GM12874 (cell line): ENCODE data around the gene CDK12.

Experiments
- CTCF ChIP-seq: IDR thresholded peaks from 2 replicates; pipeline ENCODE4 v1.5.1; 2011; ENCODE audit warnings: low read depth, mild to moderate bottlenecking, control low read depth, low read length, moderate library complexity; ENCODE audit not compliant: insufficient read depth

CDK12 gene

GRCh38 chr17:39461113-39461925 lies at the start of gene CDK12:
Gene CDK12, plus strand, starts transcription at chr17:39461486. Its CDS starts 586 bp downstream, at chr17:39462072.
- no peak for TF ChIP-seq CTCF

- TF ChIP-seq CTCF, result no peak
These were observed 45.1 kb upstream of the CDK12 start for GRCh38 chr17:39416141-39416540.

- no peak for TF ChIP-seq CTCF
These were observed 31.7 kb upstream of the CDK12 start for GRCh38 chr17:39429600-39429999.

GRCh38 chr17:39443326-39443725 lies 18.0 kb upstream of the CDK12 start:
- TF ChIP-seq CTCF, result no peak

- TF ChIP-seq CTCF, result no peak
These were observed 13.7 kb upstream of the CDK12 start for GRCh38 chr17:39447561-39447960.

- TF ChIP-seq CTCF, result no peak
These were observed 11.2 kb upstream of the CDK12 start for GRCh38 chr17:39450051-39450450.

- no peak for TF ChIP-seq CTCF
These were observed 10.3 kb upstream of the CDK12 start, which contains the start of gene MED1 for GRCh38 chr17:39450847-39451581. Gene MED1, minus strand, starts transcription at chr17:39451263. Its CDS starts 201 bp downstream, at chr17:39451062.
